Measurements from ENCODE around the gene MPG. TPM values are rescaled to one million over a fixed set of nuclear protein-coding genes. Genes with fewer than 3 reads are reported as not detected.
"Not testable (repeated sequence)": the region's sequence is repeated elsewhere in the genome, so short reads cannot be mapped to it uniquely, and the experiment has no call there.

MPG gene
- 10 to 100 TPM; 25.0 to 30.3 (median 29.9) TPM for total RNA-seq
- long read RNA-seq, donor 1, transcript MPG-202 (4 exons, 1,205 nt): major isoform, 44 of 72 reads
- long read RNA-seq, donor 1, partial matches to known transcripts: 17 of 72 reads
- long read RNA-seq, donor 1, other reads (novel, unspliced or antisense): 9 of 72 reads
- long read RNA-seq, donor 2, transcript MPG-202 (4 exons, 1,205 nt): major isoform, 34 of 41 reads
- long read RNA-seq, donor 2, partial matches to known transcripts: 3 of 41 reads
- long read RNA-seq, donor 2, other reads (novel, unspliced or antisense): 1 of 41 reads

GRCh38 chr16:77807-78443 lies at the start of gene MPG:
MPG (plus strand) TSS chr16:78225; CDS start chr16:78310, 85 bp downstream.
- intact Hi-C loops (cut with DNase I, micrococcal nuclease): no loop called here
- no peak for TF ChIP-seq CTCF (IDR thresholded peaks at IDR 0.05)
- Histone ChIP-seq H3K9me3 (no peaks in the 10 kb centered on the region), H3K4me3 (peak within 1 kb of the TSS; percentile 72), H3K36me3 (ENCODE audit: low read depth) (no peaks in the 10 kb centered on the region), H3K4me1 (ENCODE audit: low read depth) (peaks cover 31% of the 10 kb centered on the region)
- peak; percentile 89 to 94 (median 91) for DNase-seq
- peak; percentile 84 for ATAC-seq

- DNase-seq; H3K4me3 ChIP-seq; H3K9me3 ChIP-seq; H3K4me1 ChIP-seq (ENCODE audit: low read depth); intact Hi-C loops (cut with DNase I, micrococcal nuclease); ATAC-seq; H3K36me3 ChIP-seq (ENCODE audit: low read depth): not testable (repeated sequence)
These were observed 47.4 kb upstream of the MPG start for GRCh38 chr16:30627-31026.

- H3K36me3 ChIP-seq (ENCODE audit: low read depth); H3K4me1 ChIP-seq (ENCODE audit: low read depth); H3K4me3 ChIP-seq; DNase-seq; ATAC-seq; intact Hi-C loops (cut with DNase I, micrococcal nuclease); H3K9me3 ChIP-seq: not testable (repeated sequence)
These were observed 44.7 kb upstream of the MPG start for GRCh38 chr16:33154-33876.

- Histone ChIP-seq H3K36me3 (ENCODE audit: low read depth) (no peaks in the 10 kb centered on the region), H3K9me3 (no peaks in the 10 kb centered on the region), H3K4me3 (no peak overlapping the region), H3K4me1 (ENCODE audit: low read depth) (peaks cover 5% of the 10 kb centered on the region)
- intact Hi-C loops (cut with DNase I, micrococcal nuclease): no loop called here
- DNase-seq (peak in 1 of 3 donors; percentile 46), ATAC-seq (no peak)
- no peak for TF ChIP-seq CTCF (IDR thresholded peaks at IDR 0.05)
These were observed 44.0 kb upstream of the MPG start for GRCh38 chr16:33877-34647.

GRCh38 chr16:34648-34987 lies 43.4 kb upstream of the MPG start:
- Histone ChIP-seq H3K4me3 (no peak overlapping the region), H3K36me3 (ENCODE audit: low read depth) (no peaks in the 10 kb centered on the region), H3K4me1 (ENCODE audit: low read depth) (peaks cover 5% of the 10 kb centered on the region), H3K9me3 (no peaks in the 10 kb centered on the region)
- intact Hi-C loops (cut with DNase I, micrococcal nuclease): no loop called here
- ATAC-seq: no peak
- DNase-seq: peak in 1 of 3 donors; percentile 45
- no peak for TF ChIP-seq CTCF (IDR thresholded peaks at IDR 0.05)

GRCh38 chr16:35011-35677 lies 42.9 kb upstream of the MPG start:
- intact Hi-C loops (cut with DNase I, micrococcal nuclease): no loop called here
- peak; percentile 42 for ATAC-seq
- no peak overlapping the region for H3K4me3 ChIP-seq
- no peaks in the 10 kb centered on the region for H3K36me3 ChIP-seq (ENCODE audit: low read depth)
- TF ChIP-seq CTCF (IDR thresholded peaks at IDR 0.05): no peak
- H3K9me3 ChIP-seq: no peaks in the 10 kb centered on the region
- peaks cover 5% of the 10 kb centered on the region for H3K4me1 ChIP-seq (ENCODE audit: low read depth)
- peak in 1 of 3 donors; percentile 58 for DNase-seq
